Fibroblast of skin of left quadriceps (primary cell): ENCODE measurements around the gene RETREG3.

Source experiments
- DNase-seq, 2 experiments: peaks; one replicate each; pipeline ENCODE4 v3.0.0-alpha.2; 2013; ENCODE audit warnings: low read depth in 2 of 2

RETREG3 gene

DNA sequence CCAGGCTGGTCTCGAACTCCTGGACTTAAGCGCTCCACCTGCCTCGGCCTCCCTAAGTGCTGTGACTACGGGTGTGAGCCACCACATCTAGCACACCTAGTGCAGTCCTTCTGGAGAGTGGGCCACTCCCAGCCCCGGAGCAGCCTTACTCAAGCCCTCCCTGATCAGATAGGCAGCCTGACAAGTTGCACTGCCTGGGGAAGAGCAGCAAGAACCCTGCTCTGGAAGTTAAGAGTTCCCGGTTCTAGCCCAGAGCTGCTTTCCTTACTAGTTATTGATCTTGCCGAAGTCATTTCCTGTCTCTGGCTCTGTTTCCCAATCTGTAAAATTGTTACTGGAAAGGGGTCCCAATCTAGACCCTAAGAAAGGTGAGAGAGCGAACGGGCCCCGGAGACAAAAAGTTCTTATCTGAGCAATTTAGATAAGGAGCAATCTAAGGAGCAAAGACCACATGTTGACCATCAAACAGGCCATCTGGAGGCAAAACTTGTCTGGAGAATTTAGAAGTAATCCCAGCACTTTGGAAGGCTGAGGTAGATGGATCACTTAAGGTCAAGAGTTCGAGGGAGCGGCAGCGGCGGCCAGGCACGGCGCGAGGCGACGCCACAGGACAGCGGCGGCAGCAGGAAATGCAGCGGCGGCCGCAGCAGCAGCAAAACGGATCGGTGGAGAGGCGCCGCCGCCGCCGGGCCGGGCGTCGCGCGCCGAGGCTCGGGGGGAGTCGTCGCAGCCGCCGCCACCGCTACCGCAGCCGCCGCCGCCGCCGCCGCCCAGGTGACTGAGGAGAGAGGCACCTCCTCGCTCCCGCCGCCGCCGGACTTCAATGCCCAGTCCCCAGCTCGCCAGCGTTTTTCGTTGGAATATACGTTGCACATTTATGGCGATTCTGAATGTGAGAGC lies 77.5 kb downstream of the RETREG3 start:
- DNase-seq = no peak

DNA sequence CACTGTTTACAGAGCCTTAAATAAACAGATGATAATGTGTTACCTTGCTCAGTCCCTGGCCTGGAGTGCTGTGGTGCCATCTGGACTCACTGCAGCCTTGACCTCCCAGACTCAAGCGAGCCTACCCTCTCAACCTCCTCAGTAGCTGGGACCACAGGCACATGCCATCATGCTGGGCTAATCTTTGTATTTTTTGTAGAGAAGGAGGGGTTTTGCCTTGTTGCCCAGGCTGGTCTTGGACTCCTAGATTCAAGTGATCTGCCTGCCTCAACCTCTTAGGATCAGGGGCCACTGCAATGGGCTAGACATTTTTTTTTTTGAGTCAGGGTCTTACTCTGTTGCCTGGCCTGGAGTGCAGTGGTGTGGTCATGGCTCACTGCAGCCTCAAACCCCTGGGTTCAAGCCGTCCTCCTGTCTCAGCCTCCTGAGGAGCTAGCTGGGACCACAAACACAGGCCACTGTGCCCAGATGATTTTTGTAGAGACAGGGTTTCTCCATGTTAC lies 78.2 kb downstream of the RETREG3 start:
- no peak for DNase-seq
